ENCODE measurements around the gene LMAN2L.

Gene LMAN2L

GRCh38 chr2:96767135-96767871, 27.4 kb upstream of the LMAN2L start:
- no peak for TF ChIP-seq CTCF (IDR thresholded peaks at IDR 0.05; ENCODE audit: insufficient read depth, low read depth, low read length, missing control alignments)
- peak overlapping the region; percentile 11 for H3K4me3 ChIP-seq (ENCODE audit: low read depth, low read length)
- DNase-seq (ENCODE audit: low read depth), result no peak

GRCh38 chr2:96764253-96764637, 24.4 kb upstream of the LMAN2L start:
- no peak for TF ChIP-seq CTCF (IDR thresholded peaks at IDR 0.05; ENCODE audit: insufficient read depth, low read depth, low read length, missing control alignments)
- no peak for DNase-seq (ENCODE audit: low read depth)
- H3K4me3 ChIP-seq (ENCODE audit: low read depth, low read length), result peak overlapping the region; percentile 70

GRCh38 chr2:96763511-96764252, 23.8 kb upstream of the LMAN2L start:
- H3K4me3 ChIP-seq (ENCODE audit: low read depth, low read length), result peak overlapping the region; percentile 70
- DNase-seq (ENCODE audit: low read depth), result no peak
- TF ChIP-seq CTCF (IDR thresholded peaks at IDR 0.05; ENCODE audit: insufficient read depth, low read depth, low read length, missing control alignments), result peak; percentile 69

- peak overlapping the region; percentile 70 for H3K4me3 ChIP-seq (ENCODE audit: low read depth, low read length)
- peak; percentile 66 for DNase-seq (ENCODE audit: low read depth)
- TF ChIP-seq CTCF (IDR thresholded peaks at IDR 0.05; ENCODE audit: insufficient read depth, low read depth, low read length, missing control alignments), result no peak
Measured at GRCh38 chr2:96762529-96763311, 22.9 kb upstream of the LMAN2L start.

- peak; percentile 64 for TF ChIP-seq CTCF (IDR thresholded peaks at IDR 0.05; ENCODE audit: insufficient read depth, low read depth, low read length, missing control alignments)
- no peak for DNase-seq (ENCODE audit: low read depth)
- H3K4me3 ChIP-seq (ENCODE audit: low read depth, low read length), result peak overlapping the region; percentile 70
Measured at GRCh38 chr2:96760986-96761832, 21.3 kb upstream of the LMAN2L start.

All from GM12865 (cell line).